RWPE2 (cell line): Measurements from ENCODE around the gene STX2.

Experiments used
- ATAC-seq: fragments of 200-7000 bp; cut with Tn5 transposase; 3 replicates; pipeline ENCODE4 v1.9.1; 2021; ENCODE audit warnings: low read depth
- DNase-seq: peaks from one replicate; pipeline ENCODE4 v3.0.0-alpha.2; 2020; ENCODE audit warnings: low spot score
- H3K27ac ChIP-seq: fragments of 450-650 bp; 2 replicates; pipeline ENCODE4 v1.5.1; 2017; ENCODE audit warnings: mild to moderate bottlenecking; ENCODE audit not compliant: poor library complexity, severe bottlenecking
- H3K27me3 ChIP-seq: fragments of 250-450 bp; sonication (Bioruptor Pico); 2 replicates; pipeline ENCODE4 v1.5.1; 2021; ENCODE audit warnings: mild to moderate bottlenecking, moderate library complexity; ENCODE audit not compliant: insufficient read depth, poor library complexity, severe bottlenecking
- H3K36me3 ChIP-seq: fragments of 250-450 bp; sonication (Bioruptor Pico); 2 replicates; pipeline ENCODE4 v1.5.1; 2020; ENCODE audit warnings: low read depth, mild to moderate bottlenecking, moderate library complexity
- H3K4me1 ChIP-seq: fragments of 250-450 bp; sonication (Bioruptor Pico); 2 replicates; pipeline ENCODE4 v1.5.1; 2021; ENCODE audit warnings: mild to moderate bottlenecking, moderate library complexity; ENCODE audit not compliant: insufficient read depth, poor library complexity, severe bottlenecking
- H3K4me3 ChIP-seq: fragments of 250-450 bp; sonication (Bioruptor Pico); 2 replicates; pipeline ENCODE4 v1.5.1; 2021; ENCODE audit warnings: mild to moderate bottlenecking, moderate library complexity; ENCODE audit not compliant: severe bottlenecking
- H3K9me3 ChIP-seq: fragments of 250-450 bp; sonication (Bioruptor Pico); 2 replicates; pipeline ENCODE4 v1.5.1; 2021; ENCODE audit warnings: mild to moderate bottlenecking, moderate library complexity; ENCODE audit not compliant: severe bottlenecking
- CTCF ChIP-seq: fragments of 450-650 bp; IDR thresholded peaks from one replicate; pipeline ENCODE4 v1.5.1; 2017; ENCODE audit warnings: mild to moderate bottlenecking, moderate library complexity; ENCODE audit not compliant: poor library complexity, severe bottlenecking

STX2 gene

GRCh38 chr12:130818635-130819576 is 20.1 kb downstream of the STX2 start:
- no peaks in the 10 kb centered on the region for H3K27me3 ChIP-seq
- H3K4me1 ChIP-seq, result no peaks in the 10 kb centered on the region
- H3K4me3 ChIP-seq, result peak overlapping the region; percentile 5
- ATAC-seq (peak; percentile 97), DNase-seq (no peak)
- peak; percentile 96 for TF ChIP-seq CTCF
- peaks cover 18% of the 10 kb centered on the region for H3K36me3 ChIP-seq
- H3K27ac ChIP-seq, result no peak overlapping the region
- no peaks in the 10 kb centered on the region for H3K9me3 ChIP-seq

GRCh38 chr12:130818272-130818634 is 20.8 kb downstream of the STX2 start:
- H3K27ac ChIP-seq, result no peak overlapping the region
- DNase-seq (no peak), ATAC-seq (no peak)
- no peaks in the 10 kb centered on the region for H3K27me3 ChIP-seq
- peaks cover 11% of the 10 kb centered on the region for H3K36me3 ChIP-seq
- no peak overlapping the region for H3K4me3 ChIP-seq
- no peaks in the 10 kb centered on the region for H3K9me3 ChIP-seq
- H3K4me1 ChIP-seq, result no peaks in the 10 kb centered on the region
- TF ChIP-seq CTCF, result no peak

GRCh38 chr12:130817804-130818203 is 21.2 kb downstream of the STX2 start:
- H3K9me3 ChIP-seq, result no peaks in the 10 kb centered on the region
- H3K27me3 ChIP-seq, result no peaks in the 10 kb centered on the region
- no peak overlapping the region for H3K4me3 ChIP-seq
- H3K4me1 ChIP-seq, result no peaks in the 10 kb centered on the region
- H3K36me3 ChIP-seq, result peaks cover 10% of the 10 kb centered on the region
- TF ChIP-seq CTCF, result no peak
- DNase-seq (no peak), ATAC-seq (no peak)
- H3K27ac ChIP-seq, result no peak overlapping the region

GRCh38 chr12:130816097-130816496 is 23.0 kb downstream of the STX2 start:
- Histone ChIP-seq H3K27me3 (no peaks in the 10 kb centered on the region), H3K4me1 (no peaks in the 10 kb centered on the region), H3K9me3 (no peaks in the 10 kb centered on the region), H3K27ac (no peak overlapping the region), H3K4me3 (no peak overlapping the region), H3K36me3 (peaks cover 17% of the 10 kb centered on the region)
- DNase-seq (no peak), ATAC-seq (no peak)
- TF ChIP-seq CTCF, result no peak

- ATAC-seq (no peak), DNase-seq (no peak)
- peaks cover 21% of the 10 kb centered on the region for H3K36me3 ChIP-seq
- no peaks in the 10 kb centered on the region for H3K4me1 ChIP-seq
- TF ChIP-seq CTCF, result no peak
- H3K4me3 ChIP-seq, result no peak overlapping the region
- no peak overlapping the region for H3K27ac ChIP-seq
- H3K27me3 ChIP-seq, result no peaks in the 10 kb centered on the region
- H3K9me3 ChIP-seq, result no peaks in the 10 kb centered on the region
Measured at GRCh38 chr12:130815028-130815741, 23.9 kb downstream of the STX2 start.
